Astrocyte of the hippocampus (primary cell): ENCODE results near the gene HDHD3.
"Not testable (repeated sequence)": the region's sequence is repeated elsewhere in the genome, so short reads cannot be mapped to it uniquely, and the experiment has no call there.

ENCODE experiments used
- DNase-seq: peaks from one replicate; pipeline ENCODE4 v3.0.0; 2011; ENCODE audit warnings: low read depth, low spot score

The HDHD3 gene

DNA sequence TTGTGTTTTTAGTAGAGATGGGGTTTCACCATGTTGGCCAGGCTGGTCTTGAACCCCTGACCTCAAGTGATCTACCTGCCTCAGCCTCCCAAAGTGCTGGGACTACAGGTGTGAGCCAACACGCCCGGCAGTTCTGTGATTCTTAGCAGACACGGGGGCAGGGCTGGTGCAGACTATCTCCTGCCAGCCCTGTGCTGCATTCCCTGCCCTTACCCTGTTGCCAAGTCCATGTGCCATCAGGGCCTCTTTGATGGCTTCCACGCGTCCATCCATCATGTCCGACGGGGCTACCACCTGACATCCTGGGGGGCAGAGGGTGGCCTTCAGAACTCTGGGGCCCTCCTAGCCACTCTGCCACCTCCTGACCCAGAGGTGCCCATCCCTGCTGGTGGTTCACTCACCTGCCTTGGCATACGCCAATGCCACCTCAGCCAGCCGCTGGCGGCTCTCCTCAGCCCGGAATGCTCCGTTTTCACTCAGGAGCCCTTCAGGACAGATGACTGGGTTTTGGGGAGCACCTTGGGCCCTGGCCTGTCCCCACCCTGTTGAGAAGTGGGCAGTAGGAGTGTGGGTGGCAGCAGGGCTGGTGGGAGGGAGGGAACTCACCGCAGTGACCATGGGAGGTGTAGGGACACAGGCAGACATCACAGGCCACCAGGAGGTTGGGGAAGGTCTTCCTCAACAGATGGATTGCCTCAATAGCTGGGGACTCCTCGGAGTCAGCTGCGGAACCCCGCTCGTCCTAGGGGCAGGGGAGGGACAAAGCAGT is 13.6 kb upstream of the HDHD3 start:
- DNase-seq, result no peak

DNA sequence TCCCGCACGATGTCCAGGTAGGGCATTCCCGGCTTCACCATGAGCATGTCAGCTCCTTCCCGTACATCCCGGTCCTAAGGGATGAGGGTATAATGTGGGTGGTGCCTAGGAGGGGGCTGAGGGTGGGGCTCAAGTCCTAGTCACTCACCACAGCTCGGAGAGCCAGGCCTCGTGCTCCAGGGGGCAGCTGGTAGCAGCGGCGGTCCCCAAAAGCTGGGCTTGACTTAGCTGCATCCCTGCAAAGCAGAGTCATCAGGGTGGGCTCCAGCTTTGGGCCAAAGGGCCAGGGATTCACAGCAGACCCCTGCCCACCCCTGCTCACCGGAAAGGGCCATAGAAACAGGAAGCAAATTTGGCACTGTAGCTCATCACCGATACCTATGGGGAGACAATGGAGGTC is 12.7 kb upstream of the HDHD3 start:
- DNase-seq, result no peak

DNA sequence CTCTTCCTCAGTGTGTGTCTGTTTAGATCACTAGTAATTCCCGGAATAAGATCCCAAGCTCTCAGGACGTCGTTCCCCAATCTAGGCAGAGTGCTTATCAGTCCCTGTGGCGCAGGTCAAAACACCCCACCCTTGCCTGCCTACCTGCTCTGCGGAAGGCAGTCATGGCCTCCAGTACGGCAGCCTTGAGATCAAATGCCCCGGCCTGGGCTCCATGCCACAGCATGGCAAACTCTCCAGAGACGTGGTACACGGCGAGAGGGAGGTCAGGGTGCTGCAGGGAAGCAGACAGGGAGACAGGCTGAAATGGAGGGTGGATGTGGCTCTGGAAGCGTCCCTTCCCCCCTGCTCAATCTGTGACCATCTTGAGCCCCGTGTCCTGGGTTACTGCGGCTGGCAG is 12.0 kb upstream of the HDHD3 start:
- no peak for DNase-seq

DNA sequence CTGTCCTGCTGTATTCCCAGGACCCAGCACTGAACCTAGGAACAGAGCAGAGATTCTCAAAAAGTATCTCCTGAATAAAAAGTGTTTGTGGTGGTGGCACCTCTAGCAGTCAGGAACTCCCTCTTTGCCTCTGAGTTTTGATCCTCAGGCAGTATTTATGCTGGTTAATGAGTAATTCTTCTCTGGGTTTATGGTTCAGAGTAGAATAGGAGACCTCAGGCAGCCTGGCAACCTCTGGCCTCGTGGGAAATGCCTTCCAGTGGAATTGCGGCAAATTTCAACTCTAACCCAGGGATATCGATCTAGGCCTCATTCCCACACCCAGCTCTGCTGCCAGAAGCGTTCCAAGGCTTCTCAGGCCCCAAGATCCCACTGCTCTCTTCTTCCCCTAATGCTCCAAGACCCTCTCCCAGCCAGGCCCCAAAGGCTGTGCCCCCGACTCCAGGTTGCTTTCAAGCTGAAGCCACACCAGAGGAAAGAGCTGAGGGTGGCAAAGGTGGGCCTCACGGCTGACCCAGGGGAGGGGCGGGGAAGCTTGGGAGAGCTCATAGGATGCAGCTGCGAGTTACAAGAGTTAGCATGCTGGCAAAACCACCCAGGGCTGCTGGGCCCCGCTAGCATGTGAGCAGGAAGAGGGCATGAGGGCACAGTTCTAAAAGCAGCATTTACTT is 10.9 kb upstream of the HDHD3 start:
- no peak for DNase-seq

GRCh38 chr9:113386571-113387393 is 10.0 kb upstream of the HDHD3 start:
- DNase-seq, result no peak

DNA sequence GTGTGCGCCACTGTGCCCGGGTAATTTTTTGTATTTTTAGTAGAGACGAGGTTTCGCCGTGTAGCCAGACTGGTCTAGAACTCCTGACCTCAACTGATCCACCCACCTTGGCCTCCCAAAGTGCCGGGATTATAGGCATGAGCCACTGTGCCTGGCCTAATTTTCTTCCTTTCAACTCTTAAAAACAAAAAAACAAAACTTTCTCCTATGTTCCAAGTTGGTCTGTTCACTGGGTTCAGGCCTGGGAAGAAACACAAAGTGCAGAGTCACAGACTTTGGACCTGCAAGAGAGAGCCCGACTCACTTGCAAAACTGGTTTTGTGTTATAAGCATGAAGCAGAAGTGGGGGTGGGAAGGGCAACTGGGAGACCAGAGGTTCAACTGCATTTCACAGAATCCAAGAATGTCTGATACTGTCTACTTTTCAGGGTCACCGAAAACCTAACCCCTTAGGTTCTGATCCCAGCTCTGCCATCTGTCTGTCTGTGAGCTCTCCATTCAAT is 5.2 kb upstream of the HDHD3 start:
- DNase-seq, result no peak

- DNase-seq, result not testable (repeated sequence)
Measured at GRCh38 chr9:113381441-113381840, 4.7 kb upstream of the HDHD3 start.

DNA sequence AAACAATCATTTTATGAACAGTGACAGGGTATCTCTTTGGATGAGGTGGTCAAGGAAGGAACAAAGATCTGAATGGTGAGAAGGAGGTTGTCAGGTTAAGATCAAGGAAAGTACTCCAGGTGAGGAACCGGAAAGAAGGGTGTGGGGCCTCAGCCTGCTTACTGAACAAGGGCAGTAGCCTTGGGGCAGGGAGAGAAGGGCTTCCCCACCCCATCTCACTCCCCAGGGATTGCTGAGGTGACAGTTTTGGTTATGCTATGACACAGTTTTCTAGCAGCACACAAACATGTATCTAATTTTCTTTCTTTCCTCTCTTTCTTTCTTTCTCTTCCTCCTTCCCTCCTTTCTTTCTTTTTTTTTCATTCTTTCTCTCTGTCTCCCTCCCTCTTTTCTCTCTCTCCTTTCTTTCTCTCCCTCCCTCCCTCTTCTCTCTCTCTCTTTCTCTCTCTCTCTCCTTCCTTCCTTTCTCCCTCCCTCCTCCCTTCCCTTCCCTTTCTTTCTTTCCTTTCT is 4.1 kb upstream of the HDHD3 start:
- DNase-seq, result no peak

DNA sequence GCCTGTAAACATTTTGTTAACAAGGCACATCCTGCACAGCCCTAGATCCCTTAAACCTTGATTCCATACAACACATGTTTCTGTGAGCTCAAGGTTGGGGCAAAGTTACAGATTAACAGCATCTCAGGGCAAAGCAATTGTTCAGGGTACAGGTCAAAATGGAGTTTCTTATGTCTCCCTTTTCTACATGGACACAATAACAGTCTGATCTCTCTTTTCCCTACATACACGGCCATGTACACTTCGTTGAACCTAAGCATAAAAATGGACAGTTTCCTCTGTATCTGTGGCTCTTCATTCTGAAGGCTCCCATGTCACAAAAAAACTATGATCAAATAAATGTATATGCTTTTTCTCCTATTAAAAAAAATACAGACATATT is 3.0 kb upstream of the HDHD3 start:
- DNase-seq, result not testable (repeated sequence)

DNA sequence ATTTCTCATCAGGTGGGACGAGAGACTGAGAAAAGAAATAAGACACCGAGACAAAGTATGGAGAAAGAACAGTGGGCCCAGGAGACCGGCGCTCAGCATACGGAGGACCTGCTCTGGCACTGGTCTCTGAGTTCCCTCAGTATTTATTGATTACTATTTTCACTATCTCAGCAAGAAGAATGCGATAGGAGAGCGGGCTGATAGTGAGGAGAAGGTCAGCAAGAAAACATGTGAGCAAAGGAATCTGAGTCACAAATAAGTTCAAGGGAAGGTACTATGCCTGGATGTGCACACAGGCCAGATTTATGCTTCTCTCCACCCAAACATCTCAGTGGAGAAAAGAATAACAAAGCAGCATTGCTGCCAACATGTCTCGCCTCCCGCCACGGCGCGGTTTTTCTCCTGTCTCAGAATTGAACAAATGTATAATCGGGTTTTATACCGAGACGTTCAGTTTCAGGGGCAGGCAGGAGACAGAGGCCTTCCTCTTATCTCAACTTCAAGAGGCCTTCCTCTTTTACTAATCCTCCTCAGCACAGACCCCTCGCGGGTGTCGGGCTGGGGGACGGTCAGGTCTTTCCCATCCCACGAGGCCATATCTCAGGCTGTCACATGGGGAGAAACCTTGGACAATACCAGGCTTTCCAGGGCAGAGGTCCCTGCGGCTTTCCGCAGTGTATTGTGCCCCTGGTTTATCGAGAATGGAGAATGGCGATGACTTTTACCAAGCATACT is 2.5 kb upstream of the HDHD3 start:
- DNase-seq, result not testable (repeated sequence)

DNA sequence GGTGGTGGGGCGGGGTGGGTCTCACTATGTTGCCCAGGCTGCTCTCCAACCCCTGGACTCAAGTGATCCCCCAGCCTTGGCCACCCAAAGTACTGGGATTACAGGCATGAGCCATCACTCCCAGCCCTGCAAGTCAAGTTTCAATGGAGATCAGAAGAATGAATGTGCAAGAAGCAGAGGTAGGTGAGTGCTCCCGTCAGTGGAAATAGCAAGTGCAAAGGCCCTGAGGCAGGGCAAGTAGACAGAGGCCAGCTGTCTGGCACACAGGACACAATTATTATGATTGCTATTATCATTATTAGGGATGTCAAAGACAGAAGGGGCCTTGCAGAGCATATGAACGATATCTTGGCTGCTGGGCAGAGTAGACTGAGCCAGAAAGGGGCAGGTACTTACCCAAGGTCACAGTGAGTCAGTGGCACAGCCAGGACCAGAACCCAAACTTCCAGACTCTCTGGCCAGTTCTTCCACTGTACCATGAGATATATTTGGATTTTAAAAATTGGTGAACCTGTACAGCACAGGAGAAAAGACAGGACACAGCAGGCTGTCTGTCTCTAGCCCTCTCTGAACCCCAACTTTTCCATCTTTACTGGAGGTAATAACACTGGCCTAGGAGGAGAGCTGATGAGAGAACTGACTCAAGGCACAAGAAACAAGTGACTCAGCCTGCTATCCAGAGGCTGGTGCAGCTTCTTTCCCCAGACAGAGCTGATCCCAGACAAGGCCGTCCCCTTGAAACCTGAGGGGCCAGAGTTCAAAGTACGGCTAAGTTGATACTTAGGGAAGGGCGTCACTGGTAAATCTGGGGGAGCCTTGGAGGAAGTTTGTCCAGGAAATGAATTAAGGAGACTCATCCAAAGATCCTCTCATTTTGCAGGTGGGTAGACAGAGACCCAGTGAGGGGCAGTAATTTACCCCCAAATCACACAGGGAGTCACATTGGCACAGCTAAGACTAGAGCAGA is 1.4 kb downstream of the HDHD3 start:
- DNase-seq, result no peak

- no peak for DNase-seq
Measured at GRCh38 chr9:113373676-113374392, 3.0 kb downstream of the HDHD3 start.

GRCh38 chr9:113373256-113373655 is 3.5 kb downstream of the HDHD3 start:
- no peak for DNase-seq

GRCh38 chr9:113372059-113372458 is 4.7 kb downstream of the HDHD3 start:
- DNase-seq, result no peak

DNA sequence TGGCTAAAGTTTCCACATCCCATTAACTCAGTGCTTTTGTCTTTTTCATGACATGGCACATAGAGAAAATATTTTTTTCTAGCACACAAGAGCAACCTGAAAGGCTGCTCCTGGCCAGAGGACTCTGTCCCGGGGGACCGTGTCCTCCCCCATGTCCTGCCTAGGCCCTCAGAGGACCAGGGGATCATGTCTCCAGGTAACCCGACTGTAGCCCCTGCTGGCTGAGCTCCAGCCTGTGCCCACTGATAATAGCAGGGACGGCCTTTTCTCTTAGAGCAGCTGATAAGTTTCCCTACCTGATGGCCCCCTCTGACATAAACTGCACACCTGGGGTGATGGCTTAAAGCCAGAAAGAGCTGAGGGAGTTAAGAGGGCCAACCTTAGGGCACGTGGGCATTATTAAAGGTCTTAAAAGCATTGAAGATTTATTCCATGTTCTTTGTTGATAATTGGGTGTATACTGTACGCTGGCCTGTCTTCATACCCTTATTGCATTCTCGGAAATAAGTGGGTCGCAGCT is 5.9 kb downstream of the HDHD3 start:
- no peak for DNase-seq

DNA sequence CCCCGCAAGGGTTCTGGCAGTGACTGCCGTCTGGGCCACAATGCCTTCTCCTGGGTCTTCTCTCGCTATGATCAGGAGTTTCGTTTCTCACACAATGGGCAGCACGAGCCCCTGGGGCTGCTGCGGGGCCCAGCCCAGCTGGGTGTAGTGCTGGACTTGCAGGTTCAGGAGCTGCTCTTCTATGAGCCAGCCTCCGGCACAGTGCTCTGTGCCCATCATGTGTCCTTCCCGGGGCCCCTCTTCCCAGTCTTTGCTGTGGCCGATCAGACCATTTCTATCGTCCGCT is 7.0 kb downstream of the HDHD3 start:
- DNase-seq, result no peak

GRCh38 chr9:113368982-113369854 is 7.6 kb downstream of the HDHD3 start:
- no peak for DNase-seq

GRCh38 chr9:113368348-113368981 is 8.3 kb downstream of the HDHD3 start:
- DNase-seq, result no peak
